22Rv1 (cell line): ENCODE data around the gene TRIM56.
"Not testable (repeated sequence)": the region's sequence is repeated elsewhere in the genome, so short reads cannot be mapped to it uniquely, and the experiment has no call there.

Experiments used
- H3K27ac ChIP-seq: fragments of 450-650 bp; 2 replicates; pipeline ENCODE4 v1.5.1; 2017
- ZFX ChIP-seq: fragments of 450-650 bp; IDR thresholded peaks from 2 replicates; pipeline ENCODE4 v1.6.1; 2017; ENCODE audit warnings: antibody characterized with exemption, borderline replicate concordance
- TF ChIP-seq, protein P1 (sequence below): fragments of 450-650 bp; IDR thresholded peaks from 2 replicates; pipeline ENCODE4 v1.5.1; 2017; ENCODE audit warnings: mild to moderate bottlenecking

The TRIM56 gene

GRCh38 chr7:101118856-101119255 is 33.6 kb downstream of the TRIM56 start:
- H3K27ac ChIP-seq: no peak overlapping the region
- no peak for TF ChIP-seq ZFX
- TF ChIP-seq, protein P1, sequence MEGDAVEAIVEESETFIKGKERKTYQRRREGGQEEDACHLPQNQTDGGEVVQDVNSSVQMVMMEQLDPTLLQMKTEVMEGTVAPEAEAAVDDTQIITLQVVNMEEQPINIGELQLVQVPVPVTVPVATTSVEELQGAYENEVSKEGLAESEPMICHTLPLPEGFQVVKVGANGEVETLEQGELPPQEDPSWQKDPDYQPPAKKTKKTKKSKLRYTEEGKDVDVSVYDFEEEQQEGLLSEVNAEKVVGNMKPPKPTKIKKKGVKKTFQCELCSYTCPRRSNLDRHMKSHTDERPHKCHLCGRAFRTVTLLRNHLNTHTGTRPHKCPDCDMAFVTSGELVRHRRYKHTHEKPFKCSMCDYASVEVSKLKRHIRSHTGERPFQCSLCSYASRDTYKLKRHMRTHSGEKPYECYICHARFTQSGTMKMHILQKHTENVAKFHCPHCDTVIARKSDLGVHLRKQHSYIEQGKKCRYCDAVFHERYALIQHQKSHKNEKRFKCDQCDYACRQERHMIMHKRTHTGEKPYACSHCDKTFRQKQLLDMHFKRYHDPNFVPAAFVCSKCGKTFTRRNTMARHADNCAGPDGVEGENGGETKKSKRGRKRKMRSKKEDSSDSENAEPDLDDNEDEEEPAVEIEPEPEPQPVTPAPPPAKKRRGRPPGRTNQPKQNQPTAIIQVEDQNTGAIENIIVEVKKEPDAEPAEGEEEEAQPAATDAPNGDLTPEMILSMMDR: no peak

GRCh38 chr7:101119876-101120275 is 34.6 kb downstream of the TRIM56 start:
- TF ChIP-seq, protein P1: no peak
- TF ChIP-seq ZFX: no peak
- H3K27ac ChIP-seq: no peak overlapping the region

GRCh38 chr7:101120315-101120714 is 35.0 kb downstream of the TRIM56 start:
- no peak for TF ChIP-seq ZFX
- TF ChIP-seq, protein P1: no peak

GRCh38 chr7:101121631-101121990 is 36.3 kb downstream of the TRIM56 start:
- not testable (repeated sequence) for H3K27ac ChIP-seq

More at GRCh38 chr7:101120315-101120714, 35.0 kb downstream of the TRIM56 start:
- no peak overlapping the region for H3K27ac ChIP-seq

DNA sequence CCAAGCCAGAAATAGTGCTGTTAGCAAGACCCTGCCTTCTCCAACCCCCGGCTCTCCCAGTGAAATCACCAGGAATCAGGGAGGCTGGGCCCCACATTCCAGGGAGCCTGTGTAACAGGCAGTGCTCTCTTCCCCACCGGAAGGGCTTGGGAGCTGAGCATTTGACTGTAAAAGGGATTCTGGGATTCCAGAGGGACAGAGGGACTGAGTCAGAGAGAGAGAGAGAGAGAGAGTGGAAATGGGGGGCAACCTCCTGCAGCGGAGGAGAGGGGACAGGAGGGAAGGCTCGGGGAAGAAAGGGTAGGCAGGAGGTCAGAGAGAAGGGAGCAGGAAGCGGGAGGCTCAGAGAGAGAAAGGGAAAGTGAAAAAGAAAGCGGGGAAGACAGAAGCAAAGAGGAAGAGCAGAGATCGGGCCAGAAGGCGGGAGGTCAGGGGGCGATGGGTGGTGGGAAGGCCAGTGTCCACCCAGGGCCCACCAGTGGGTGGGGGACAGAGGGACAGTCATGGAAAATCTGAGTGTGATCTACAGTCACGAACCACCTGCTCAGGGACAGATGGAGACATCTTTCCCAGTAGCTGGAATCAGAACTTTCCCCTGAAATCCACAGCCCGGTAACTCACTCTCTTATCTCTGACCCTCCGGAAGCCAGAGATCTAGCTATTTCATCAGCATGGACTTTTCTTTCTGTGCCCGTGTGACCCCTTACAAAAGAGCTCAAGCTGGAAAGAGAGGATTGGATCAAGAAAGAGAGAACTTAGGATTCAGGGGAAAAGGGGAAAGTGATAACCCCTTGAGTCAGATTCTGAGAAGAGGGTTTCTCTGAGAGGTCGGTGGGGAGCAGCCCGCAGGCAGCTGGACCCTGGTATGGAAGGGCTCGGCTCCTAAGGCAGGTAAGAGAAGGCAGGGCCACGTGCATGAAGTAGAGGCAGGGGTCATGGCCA is 37.0 kb downstream of the TRIM56 start:
- TF ChIP-seq, protein P1: no peak
- TF ChIP-seq ZFX: no peak
- no peak overlapping the region for H3K27ac ChIP-seq

DNA sequence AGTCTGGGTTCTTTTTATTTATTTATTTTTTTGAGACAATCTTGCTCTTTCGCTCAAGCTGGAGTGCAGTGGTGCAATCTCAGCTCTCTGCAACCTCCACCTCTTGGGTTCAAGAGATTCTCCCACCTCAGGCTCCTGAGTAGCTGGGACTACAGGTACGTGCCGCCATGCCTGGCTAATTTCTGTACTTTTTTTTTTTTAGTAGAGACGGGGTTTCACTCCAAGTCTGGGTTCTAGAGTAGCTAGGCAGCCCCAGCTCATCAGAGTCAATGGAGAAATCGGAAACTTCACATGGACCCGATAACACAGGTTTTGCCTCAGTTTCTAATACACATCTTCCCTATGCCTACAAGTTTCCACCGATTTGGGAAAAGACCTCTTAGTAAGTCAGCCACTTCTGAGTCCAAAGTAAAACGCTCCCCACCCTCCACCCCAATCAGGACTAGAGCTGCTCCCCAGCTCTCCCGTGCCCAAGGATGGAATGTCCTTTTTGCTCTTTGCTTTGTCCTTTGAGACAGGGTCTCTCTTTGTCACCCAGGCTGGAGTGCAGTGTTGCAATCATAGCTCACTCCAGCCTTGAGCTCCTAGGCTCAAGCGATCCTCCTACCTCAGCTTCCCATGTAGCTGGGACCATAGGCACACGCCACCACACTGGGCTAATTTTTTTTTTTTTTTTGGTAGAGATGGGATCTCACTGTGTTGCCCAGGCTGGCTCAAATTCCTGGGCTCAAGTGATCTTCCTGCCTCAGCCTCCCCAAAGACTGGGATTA is 37.8 kb downstream of the TRIM56 start:
- TF ChIP-seq, protein P1: no peak
- no peak for TF ChIP-seq ZFX
- H3K27ac ChIP-seq: no peak overlapping the region

- TF ChIP-seq, protein P1: no peak
- TF ChIP-seq ZFX: no peak
- no peak overlapping the region for H3K27ac ChIP-seq
Observed at GRCh38 chr7:101123703-101124068, 38.4 kb downstream of the TRIM56 start.
